HepG2 (cell line): ENCODE measurements around the gene ZNF563. TPM values are rescaled to one million over a fixed set of nuclear protein-coding genes. Genes with fewer than 3 reads are reported as not detected.
A peak's percentile ranks its signal among the peaks of the same experiment; 100 is the strongest.

Source experiments
- ARNTL ChIP-seq: sonication (generic); formaldehyde crosslinking; IDR thresholded peaks from 2 replicates; pipeline ENCODE4 v1.4.0; 2020; ENCODE audit warnings: mild to moderate bottlenecking, missing genetic modification reagents
- ASH2L ChIP-seq: fragments of 300-600, 200-600 bp; sonication (generic); IDR thresholded peaks from 2 replicates; pipeline ENCODE4 v1.7.0; 2017; ENCODE audit warnings: low read depth, mild to moderate bottlenecking, moderate library complexity, mixed read lengths, low read length; ENCODE audit not compliant: insufficient read length
- CREM ChIP-seq, 2 experiments: sonication (generic) in 1 of 2; formaldehyde crosslinking in 1 of 2; IDR thresholded peaks; 2 replicates each; pipeline versions ENCODE4 v1.4.0 to v1.6.1; 2016 to 2020; ENCODE audit warnings: antibody characterized with exemption in 1 of 2, mild to moderate bottlenecking in 1 of 2, missing genetic modification reagents in 1 of 2
- DRAP1 ChIP-seq: IDR thresholded peaks from 2 replicates; pipeline ENCODE4 v1.6.1; 2016; ENCODE audit warnings: missing genetic modification reagents, missing compliant biosample characterization
- EEA1 ChIP-seq: sonication (generic); formaldehyde crosslinking; IDR thresholded peaks from 2 replicates; pipeline ENCODE4 v1.5.1; 2020; ENCODE audit warnings: mild to moderate bottlenecking, missing genetic modification reagents, borderline replicate concordance
- NCOR1 ChIP-seq: fragments of 200-600 bp; sonication (generic); IDR thresholded peaks from 2 replicates; pipeline ENCODE4 v1.7.0; 2017; ENCODE audit warnings: antibody characterized with exemption, low read length, borderline replicate concordance
- NR2F1 ChIP-seq, 2 experiments: fragments of 450-650 bp in 1 of 2; formaldehyde crosslinking in 1 of 2; IDR thresholded peaks; 2 replicates each; pipeline versions ENCODE4 v1.5.0 to v1.6.1; 2016 to 2020; ENCODE audit warnings: mild to moderate bottlenecking in 1 of 2, missing compliant biosample characterization in 1 of 2, missing genetic modification reagents in 1 of 2, moderate library complexity in 1 of 2
- PAX8 ChIP-seq: sonication (generic); formaldehyde crosslinking; IDR thresholded peaks from 2 replicates; pipeline ENCODE4 v1.8.0; 2022; ENCODE audit warnings: mild to moderate bottlenecking, missing genetic modification reagents, borderline replicate concordance
- PITX1 ChIP-seq: sonication (generic); formaldehyde crosslinking; IDR thresholded peaks from 2 replicates; pipeline ENCODE4 v1.5.1; 2020; ENCODE audit warnings: mild to moderate bottlenecking, missing genetic modification reagents
- RCOR2 ChIP-seq: IDR thresholded peaks from 2 replicates; pipeline ENCODE4 v1.6.1; 2016; ENCODE audit warnings: missing biosample characterization, missing genetic modification reagents
- SKI ChIP-seq: fragments of 450-650 bp; IDR thresholded peaks from one replicate; pipeline ENCODE4 v1.6.1; 2018; ENCODE audit warnings: mild to moderate bottlenecking; ENCODE audit not compliant: partially characterized antibody
- SP1 ChIP-seq, 2 experiments: fragments of 450-650 bp in 1 of 2; sonication (generic) in 1 of 2; formaldehyde crosslinking in 1 of 2; IDR thresholded peaks; 2 replicates each; pipeline versions ENCODE4 v1.4.0 to v1.6.1; 2016 to 2020; ENCODE audit warnings: missing genetic modification reagents in 1 of 2
- U2AF1 ChIP-seq: fragments of 200-400 bp; formaldehyde crosslinking; optimal IDR thresholded peaks from 2 replicates; pipeline ENCODE3; 2017; ENCODE audit warnings: mild to moderate bottlenecking, low read depth, low read length
- ZFP1 ChIP-seq: IDR thresholded peaks from 2 replicates; pipeline ENCODE4 v1.6.1; 2016
- ZFP90 ChIP-seq: sonication (generic); formaldehyde crosslinking; IDR thresholded peaks from 2 replicates; pipeline ENCODE4 v1.8.0; 2022; ENCODE audit warnings: missing genetic modification reagents, mild to moderate bottlenecking, inconsistent platforms, borderline replicate concordance
- ZFY ChIP-seq: sonication (generic); formaldehyde crosslinking; IDR thresholded peaks from 2 replicates; pipeline ENCODE4 v1.4.0; 2020; ENCODE audit warnings: missing genetic modification reagents
- ZMYM4 ChIP-seq: sonication (generic); formaldehyde crosslinking; IDR thresholded peaks from 2 replicates; pipeline ENCODE4 v1.8.1; 2023; ENCODE audit warnings: mild to moderate bottlenecking, missing genetic modification reagents
- ZNF292 ChIP-seq: sonication (generic); formaldehyde crosslinking; IDR thresholded peaks from 2 replicates; pipeline ENCODE4 v1.8.1; 2022; ENCODE audit warnings: mild to moderate bottlenecking, low read depth, missing genetic modification reagents, borderline replicate concordance
- ZNF317 ChIP-seq: sonication (generic); formaldehyde crosslinking; IDR thresholded peaks from 2 replicates; pipeline ENCODE4 v1.5.0; 2020; ENCODE audit warnings: mild to moderate bottlenecking, missing genetic modification reagents
- ZNF740 ChIP-seq: sonication (generic); formaldehyde crosslinking; IDR thresholded peaks from 2 replicates; pipeline ENCODE4 v1.4.0; 2020; ENCODE audit warnings: missing genetic modification reagents
- ZNF761 ChIP-seq: sonication (generic); formaldehyde crosslinking; conservative IDR thresholded peaks from 2 replicates; pipeline ENCODE4 v1.4.0; 2020; ENCODE audit warnings: mild to moderate bottlenecking, missing genetic modification reagents
- ZNF782 ChIP-seq: sonication (generic); formaldehyde crosslinking; IDR thresholded peaks from 2 replicates; pipeline ENCODE4 v1.4.0; 2020; ENCODE audit warnings: missing genetic modification reagents, mild to moderate bottlenecking, borderline replicate concordance
- polyA plus RNA-seq, 8 experiments: library from polyadenylated mRNA; depleted of rRNA in 3 of 8; stranded (reverse) in 7 of 8; unstranded in 1 of 8; fragments of >200 nt; fragmentation: Illumina TruSeq in 4 of 8; extraction: Trizol in 4 of 8; gene quantifications; 2 replicates each; pipeline versions ENCODE4 v1.2.1 to v1.2.3, GENCODE V29; 2011 to 2016; ENCODE audit warnings: low read depth in 4 of 8, missing spikeins in 1 of 8, mixed read lengths in 1 of 8; ENCODE audit not compliant: insufficient read depth in 1 of 8
- total RNA-seq, 5 experiments: library from RNA; depleted of rRNA; stranded (reverse); fragments of >200 nt; fragmentation: Illumina TruSeq; extraction: Trizol; gene quantifications; 2 replicates each; pipeline ENCODE4 v1.2.3, GENCODE V29; 2016; ENCODE audit warnings: low read depth in 1 of 5
- TF ChIP-seq, protein P1 (sequence below): IDR thresholded peaks from 2 replicates; pipeline ENCODE4 v1.6.1; 2016
- TF ChIP-seq, protein P2 (sequence below): sonication (generic); formaldehyde crosslinking; IDR thresholded peaks from 2 replicates; pipeline ENCODE4 v1.4.0; 2020; ENCODE audit warnings: missing genetic modification reagents, mild to moderate bottlenecking, borderline replicate concordance

Gene ZNF563
- total and polyA plus RNA-seq, 2 of the 13 experiments (the other 11 are each of a cell fraction or from before 2014, with no cell fraction given), result 7.5 to 19.5 TPM

DNA sequence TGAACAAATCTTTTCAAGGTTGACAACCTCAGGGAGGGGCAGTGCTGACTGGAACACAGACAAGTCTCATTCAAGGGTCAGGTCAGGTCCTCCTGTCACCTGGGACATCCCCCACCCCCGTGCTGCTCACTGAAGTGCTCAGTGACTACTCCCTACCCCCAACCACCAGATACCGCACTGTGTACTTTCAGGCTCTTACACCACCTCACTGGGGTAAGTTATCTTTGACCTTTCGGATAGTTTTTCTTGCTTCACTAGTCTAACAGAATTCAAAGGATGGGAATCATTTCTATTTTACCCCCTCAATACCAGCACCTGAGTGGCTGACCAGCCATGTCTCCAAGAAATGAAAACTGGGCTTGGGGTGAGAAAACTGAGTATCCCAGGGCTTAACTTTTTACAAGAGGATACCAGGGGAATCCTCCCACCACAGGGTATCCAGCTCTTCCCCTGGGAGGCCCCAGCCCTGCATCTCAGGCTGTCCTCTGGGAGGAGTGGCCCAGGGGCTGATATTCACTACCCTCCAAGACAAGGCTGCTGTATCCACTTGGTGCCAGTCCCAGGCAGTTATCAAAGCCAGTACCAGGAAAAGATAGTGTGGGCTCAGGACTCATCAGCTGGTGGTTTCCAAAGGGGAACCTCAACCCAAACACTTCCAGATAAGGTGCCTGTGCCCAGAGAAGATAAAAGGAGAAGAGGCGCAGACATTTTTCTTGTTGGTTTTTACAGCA is 2.1 kb downstream of the ZNF563 start (continued):
- TF ChIP-seq, protein P1, sequence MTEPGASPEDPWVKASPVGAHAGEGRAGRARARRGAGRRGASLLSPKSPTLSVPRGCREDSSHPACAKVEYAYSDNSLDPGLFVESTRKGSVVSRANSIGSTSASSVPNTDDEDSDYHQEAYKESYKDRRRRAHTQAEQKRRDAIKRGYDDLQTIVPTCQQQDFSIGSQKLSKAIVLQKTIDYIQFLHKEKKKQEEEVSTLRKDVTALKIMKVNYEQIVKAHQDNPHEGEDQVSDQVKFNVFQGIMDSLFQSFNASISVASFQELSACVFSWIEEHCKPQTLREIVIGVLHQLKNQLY (CRISPR knock-in tag), result peak; percentile 71; the same call in 1 of the 2 replicates
- TF ChIP-seq RCOR2 (peak; percentile 68; the same call in 1 of the 2 replicates), U2AF1 (no peak), CREM (IDR thresholded peaks at IDR 0.05) (peak; percentile 84), CREM (CRISPR knock-in tag; IDR thresholded peaks at IDR 0.05) (no peak), ZNF317 (CRISPR knock-in tag) (no peak), ZFY (CRISPR knock-in tag) (no peak), ZNF740 (peak; percentile 49; the same call in 1 of the 2 replicates), ZNF292 (CRISPR knock-in tag) (peak; percentile 88; the same call in 1 of the 2 replicates), NR2F1 (CRISPR knock-in tag; IDR thresholded peaks at IDR 0.05) (peak; percentile 76 to 89), NCOR1 (peak; percentile 91), EEA1 (CRISPR knock-in tag) (no peak), ZNF761 (peak; percentile 62; the same call in 1 of the 2 replicates), ZNF782 (CRISPR knock-in tag) (no peak), PAX8 (CRISPR knock-in tag) (no peak), PITX1 (CRISPR knock-in tag) (peak; percentile 71), SP1 (IDR thresholded peaks at IDR 0.05) (no peak), SP1 (CRISPR knock-in tag; IDR thresholded peaks at IDR 0.05) (peak; percentile 22; the same call in 1 of the 2 replicates), SKI (peak; percentile 73), ARNTL (CRISPR knock-in tag) (peak; percentile 70), ZFP90 (CRISPR knock-in tag) (no peak), ZMYM4 (CRISPR knock-in tag) (peak; percentile 49; the same call in 1 of the 2 replicates), ZFP1 (CRISPR knock-in tag) (0 out of 2 replicates have a peak, but pooled peaks have one; percentile 22), DRAP1 (CRISPR knock-in tag) (peak; percentile 32; the same call in 1 of the 2 replicates), ASH2L (peak; percentile 75)
- TF ChIP-seq, protein P2, sequence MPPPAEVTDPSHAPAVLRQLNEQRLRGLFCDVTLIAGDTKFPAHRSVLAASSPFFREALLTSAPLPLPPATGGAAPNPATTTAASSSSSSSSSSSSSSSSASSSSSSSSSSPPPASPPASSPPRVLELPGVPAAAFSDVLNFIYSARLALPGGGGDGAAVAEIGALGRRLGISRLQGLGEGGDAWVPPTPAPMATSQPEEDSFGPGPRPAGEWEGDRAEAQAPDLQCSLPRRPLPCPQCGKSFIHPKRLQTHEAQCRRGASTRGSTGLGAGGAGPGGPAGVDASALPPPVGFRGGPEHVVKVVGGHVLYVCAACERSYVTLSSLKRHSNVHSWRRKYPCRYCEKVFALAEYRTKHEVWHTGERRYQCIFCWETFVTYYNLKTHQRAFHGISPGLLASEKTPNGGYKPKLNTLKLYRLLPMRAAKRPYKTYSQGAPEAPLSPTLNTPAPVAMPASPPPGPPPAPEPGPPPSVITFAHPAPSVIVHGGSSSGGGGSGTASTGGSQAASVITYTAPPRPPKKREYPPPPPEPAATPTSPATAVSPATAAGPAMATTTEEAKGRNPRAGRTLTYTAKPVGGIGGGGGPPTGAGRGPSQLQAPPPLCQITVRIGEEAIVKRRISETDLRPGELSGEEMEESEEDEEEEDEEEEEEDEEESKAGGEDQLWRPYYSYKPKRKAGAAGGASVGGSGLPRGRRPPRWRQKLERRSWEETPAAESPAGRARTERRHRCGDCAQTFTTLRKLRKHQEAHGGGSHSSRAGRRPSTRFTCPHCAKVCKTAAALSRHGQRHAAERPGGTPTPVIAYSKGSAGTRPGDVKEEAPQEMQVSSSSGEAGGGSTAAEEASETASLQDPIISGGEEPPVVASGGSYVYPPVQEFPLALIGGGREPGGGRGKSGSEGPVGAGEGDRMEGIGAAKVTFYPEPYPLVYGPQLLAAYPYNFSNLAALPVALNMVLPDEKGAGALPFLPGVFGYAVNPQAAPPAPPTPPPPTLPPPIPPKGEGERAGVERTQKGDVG, result no peak
